HEK293T (cell line): ENCODE measurements around the gene CSTPP1.

Experiments
- CTCF ChIA-PET: fragments of 350-600 bp; formaldehyde crosslinking; extraction: SDS; loops from one replicate; lab custom pipeline; 2021; ENCODE audit warnings: antibody characterized with exemption, inconsistent platforms; lab: Yijun Ruan, JAX
- POLR2A ChIA-PET: fragments of 350-600 bp; formaldehyde crosslinking; extraction: SDS; loops from one replicate; lab custom pipeline; 2020; ENCODE audit warnings: antibody characterized with exemption, inconsistent platforms; lab: Yijun Ruan, JAX
- DNase-seq: peaks from one replicate; pipeline ENCODE4 v3.0.0; 2012; ENCODE audit warnings: mixed read lengths; ENCODE audit errors: extremely low spot score
- ARNT ChIP-seq: fragments of 450-650 bp; IDR thresholded peaks from 2 replicates; pipeline ENCODE4 v1.6.1; 2017; ENCODE audit warnings: mild to moderate bottlenecking
- BHLHE40 ChIP-seq: fragments of 450-650 bp; IDR thresholded peaks from 2 replicates; pipeline ENCODE4 v1.6.1; 2016; ENCODE audit warnings: mild to moderate bottlenecking, moderate library complexity, borderline replicate concordance
- CTBP1 ChIP-seq: fragments of 450-650 bp; IDR thresholded peaks from 2 replicates; pipeline ENCODE4 v1.6.1; 2016; ENCODE audit warnings: borderline replicate concordance
- ELF4 ChIP-seq: fragments of 450-650 bp; IDR thresholded peaks from 2 replicates; pipeline ENCODE4 v1.6.1; 2017; ENCODE audit warnings: antibody characterized with exemption
- FOXA1 ChIP-seq: fragments of 450-650 bp; IDR thresholded peaks from 2 replicates; pipeline ENCODE4 v1.6.1; 2016; ENCODE audit warnings: mild to moderate bottlenecking
- FOXK2 ChIP-seq: fragments of 450-650 bp; IDR thresholded peaks from 2 replicates; pipeline ENCODE4 v1.6.1; 2016; ENCODE audit warnings: mild to moderate bottlenecking
- FOXM1 ChIP-seq: fragments of 450-650 bp; IDR thresholded peaks from 2 replicates; pipeline ENCODE4 v1.6.1; 2017; ENCODE audit warnings: mild to moderate bottlenecking, borderline replicate concordance
- HDGF ChIP-seq: fragments of 450-650 bp; IDR thresholded peaks from 2 replicates; pipeline ENCODE4 v1.6.1; 2017; ENCODE audit warnings: antibody characterized with exemption, borderline replicate concordance
- L3MBTL2 ChIP-seq: fragments of 450-650 bp; conservative IDR thresholded peaks from 2 replicates; pipeline ENCODE4 v1.6.1; 2016; ENCODE audit warnings: mild to moderate bottlenecking
- LEF1 ChIP-seq: fragments of 450-650 bp; IDR thresholded peaks from 2 replicates; pipeline ENCODE4 v1.6.1; 2017; ENCODE audit warnings: mild to moderate bottlenecking, borderline replicate concordance
- NFRKB ChIP-seq: fragments of 450-650 bp; IDR thresholded peaks from 2 replicates; pipeline ENCODE4 v1.6.1; 2016; ENCODE audit warnings: mild to moderate bottlenecking, moderate library complexity
- PKNOX1 ChIP-seq: fragments of 450-650 bp; IDR thresholded peaks from 2 replicates; pipeline ENCODE4 v1.6.1; 2016
- SP1 ChIP-seq: fragments of 450-650 bp; IDR thresholded peaks from 2 replicates; pipeline ENCODE4 v1.6.1; 2017
- SUZ12 ChIP-seq: fragments of 450-650 bp; IDR thresholded peaks from 2 replicates; pipeline ENCODE4 v1.6.1; 2016; ENCODE audit warnings: mild to moderate bottlenecking
- TARDBP ChIP-seq: fragments of 450-650 bp; IDR thresholded peaks from 2 replicates; pipeline ENCODE4 v1.6.1; 2016
- ZNF384 ChIP-seq: fragments of 450-650 bp; IDR thresholded peaks from 2 replicates; pipeline ENCODE4 v1.6.1; 2016

The CSTPP1 gene

GRCh38 chr11:47127213-47127612, 190.7 kb downstream of the CSTPP1 start:
- ChIA-PET POLR2A (no interaction called here), CTCF (no interaction called here)
- DNase-seq, result no peak
- TF ChIP-seq FOXA1 (no peak), CTBP1 (no peak), FOXM1 (no peak), L3MBTL2 (no peak), HDGF (no peak), NFRKB (no peak), LEF1 (no peak), PKNOX1 (no peak), ZNF384 (no peak), FOXK2 (no peak), SP1 (no peak), TARDBP (no peak)

GRCh38 chr11:47130543-47130942, 194.0 kb downstream of the CSTPP1 start:
- TF ChIP-seq ZNF384, result no peak
- no peak for TF ChIP-seq FOXM1
- no peak for TF ChIP-seq CTBP1
- TF ChIP-seq NFRKB, result no peak
- no peak for TF ChIP-seq ARNT
- TF ChIP-seq FOXK2, result no peak
- TF ChIP-seq TARDBP, result no peak
- DNase-seq, result no peak
- ChIA-PET POLR2A (interaction anchor here (1.1 kb wide), 1 partner anchor 12 kb away, joined by 5 read pairs; no protein-coding TSS in a partner anchor), CTCF (interaction anchor here (0.9 kb wide), 1 partner anchor 9 kb away, joined by 4 read pairs; no protein-coding TSS in a partner anchor)

- ChIA-PET POLR2A (interaction anchor here (1.1 kb wide), 1 partner anchor 12 kb away, joined by 5 read pairs; no protein-coding TSS in a partner anchor), CTCF (interaction anchor here (0.9 kb wide), 1 partner anchor 8 kb away, joined by 4 read pairs; no protein-coding TSS in a partner anchor)
- TF ChIP-seq LEF1 (no peak), PKNOX1 (no peak), BHLHE40 (no peak), ARNT (no peak), CTBP1 (no peak)
- DNase-seq, result no peak
Observed at GRCh38 chr11:47131136-47131535, 194.6 kb downstream of the CSTPP1 start.

- ChIA-PET POLR2A (no interaction called here), CTCF (interaction anchor here (0.6 kb wide), 1 partner anchor 148 kb away, joined by 3 read pairs; no protein-coding TSS in a partner anchor)
- no peak for DNase-seq
- no peak for TF ChIP-seq PKNOX1
Observed at GRCh38 chr11:47132490-47132889, 195.9 kb downstream of the CSTPP1 start.

- no peak for TF ChIP-seq TARDBP
- no peak for TF ChIP-seq CTBP1
- no peak for TF ChIP-seq LEF1
- TF ChIP-seq L3MBTL2, result no peak
- no peak for TF ChIP-seq SUZ12
- TF ChIP-seq FOXA1, result no peak
- no peak for TF ChIP-seq FOXK2
- no peak for DNase-seq
- ChIA-PET POLR2A (no interaction called here), CTCF (no interaction called here)
Observed at GRCh38 chr11:47132981-47133380, 196.4 kb downstream of the CSTPP1 start.

GRCh38 chr11:47136327-47136726, 199.8 kb downstream of the CSTPP1 start:
- CTCF ChIA-PET, result no interaction called here
- no peak for DNase-seq
- TF ChIP-seq ARNT (no peak), LEF1 (no peak)
- POLR2A ChIA-PET, result no interaction called here

GRCh38 chr11:47136921-47137320, 200.4 kb downstream of the CSTPP1 start:
- CTCF ChIA-PET, result interaction anchor here (0.9 kb wide), 1 partner anchor 16 kb away, joined by 4 read pairs; no protein-coding TSS in a partner anchor
- POLR2A ChIA-PET, result no interaction called here

GRCh38 chr11:47137476-47137875, 200.9 kb downstream of the CSTPP1 start:
- no peak for DNase-seq
- TF ChIP-seq ELF4, result no peak
- TF ChIP-seq SP1, result no peak
- TF ChIP-seq L3MBTL2, result no peak
- no peak for TF ChIP-seq NFRKB
- TF ChIP-seq SUZ12, result no peak
- no peak for TF ChIP-seq BHLHE40
- TF ChIP-seq FOXK2, result no peak
- TF ChIP-seq ZNF384, result no peak
- TF ChIP-seq FOXA1, result no peak
- POLR2A ChIA-PET, result no interaction called here
- CTCF ChIA-PET, result interaction anchor here (0.9 kb wide), 1 partner anchor 16 kb away, joined by 4 read pairs; no protein-coding TSS in a partner anchor

More at GRCh38 chr11:47136921-47137320, 200.4 kb downstream of the CSTPP1 start:
- no peak for DNase-seq
- TF ChIP-seq ZNF384, result no peak
- TF ChIP-seq BHLHE40, result no peak
- no peak for TF ChIP-seq CTBP1
